GM13976 (cell line): ENCODE data around the gene OR4D1.

Experiments used
- DNase-seq: peaks from one replicate; pipeline ENCODE4 v3.0.0; 2012; ENCODE audit warnings: low spot score
- in situ Hi-C: fragments of 300-500 bp; cut with MboI; formaldehyde crosslinking; loops from one replicate; pipeline ENCODE4 v1.12.0; 2022; ENCODE audit warnings: low sequenced_read_pairs, mixed read lengths, inconsistent platforms; ENCODE audit not compliant: unreplicated experiment
- TF ChIP-seq, protein P1 (sequence below): IDR thresholded peaks from 2 replicates; pipeline ENCODE4 v1.5.1; 2012; ENCODE audit warnings: borderline replicate concordance, mild to moderate bottlenecking; ENCODE audit not compliant: insufficient read depth; ENCODE audit errors: extremely low read depth, missing control alignments, control extremely low read depth

OR4D1 gene

DNA sequence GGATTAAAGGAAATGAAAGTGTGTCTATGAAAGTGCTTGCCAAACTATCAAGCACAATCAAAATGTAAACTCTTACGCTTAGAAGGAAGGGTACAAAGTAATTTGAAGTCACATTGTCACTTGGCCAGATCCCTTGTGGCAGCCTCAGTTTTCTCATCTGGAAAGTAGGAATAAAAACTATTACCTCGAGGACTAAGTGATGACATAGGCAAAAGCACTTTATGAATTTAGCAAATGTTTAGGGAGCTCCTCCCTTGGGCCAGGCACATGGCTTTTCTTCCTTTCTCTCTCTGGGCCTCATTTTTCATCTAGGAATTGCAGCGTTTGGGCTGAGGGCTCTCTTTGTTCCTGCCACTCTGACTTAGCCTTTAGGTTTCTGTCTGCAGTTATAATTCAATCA, 36.5 kb upstream of the OR4D1 start:
- no peak for DNase-seq
- TF ChIP-seq, protein P1, sequence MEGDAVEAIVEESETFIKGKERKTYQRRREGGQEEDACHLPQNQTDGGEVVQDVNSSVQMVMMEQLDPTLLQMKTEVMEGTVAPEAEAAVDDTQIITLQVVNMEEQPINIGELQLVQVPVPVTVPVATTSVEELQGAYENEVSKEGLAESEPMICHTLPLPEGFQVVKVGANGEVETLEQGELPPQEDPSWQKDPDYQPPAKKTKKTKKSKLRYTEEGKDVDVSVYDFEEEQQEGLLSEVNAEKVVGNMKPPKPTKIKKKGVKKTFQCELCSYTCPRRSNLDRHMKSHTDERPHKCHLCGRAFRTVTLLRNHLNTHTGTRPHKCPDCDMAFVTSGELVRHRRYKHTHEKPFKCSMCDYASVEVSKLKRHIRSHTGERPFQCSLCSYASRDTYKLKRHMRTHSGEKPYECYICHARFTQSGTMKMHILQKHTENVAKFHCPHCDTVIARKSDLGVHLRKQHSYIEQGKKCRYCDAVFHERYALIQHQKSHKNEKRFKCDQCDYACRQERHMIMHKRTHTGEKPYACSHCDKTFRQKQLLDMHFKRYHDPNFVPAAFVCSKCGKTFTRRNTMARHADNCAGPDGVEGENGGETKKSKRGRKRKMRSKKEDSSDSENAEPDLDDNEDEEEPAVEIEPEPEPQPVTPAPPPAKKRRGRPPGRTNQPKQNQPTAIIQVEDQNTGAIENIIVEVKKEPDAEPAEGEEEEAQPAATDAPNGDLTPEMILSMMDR = no peak
- in situ Hi-C loops = loop anchor here (10.0 kb wide), 2 partner anchors 117 to 257 kb away; partner anchors contain the start of gene MRPS23

DNA sequence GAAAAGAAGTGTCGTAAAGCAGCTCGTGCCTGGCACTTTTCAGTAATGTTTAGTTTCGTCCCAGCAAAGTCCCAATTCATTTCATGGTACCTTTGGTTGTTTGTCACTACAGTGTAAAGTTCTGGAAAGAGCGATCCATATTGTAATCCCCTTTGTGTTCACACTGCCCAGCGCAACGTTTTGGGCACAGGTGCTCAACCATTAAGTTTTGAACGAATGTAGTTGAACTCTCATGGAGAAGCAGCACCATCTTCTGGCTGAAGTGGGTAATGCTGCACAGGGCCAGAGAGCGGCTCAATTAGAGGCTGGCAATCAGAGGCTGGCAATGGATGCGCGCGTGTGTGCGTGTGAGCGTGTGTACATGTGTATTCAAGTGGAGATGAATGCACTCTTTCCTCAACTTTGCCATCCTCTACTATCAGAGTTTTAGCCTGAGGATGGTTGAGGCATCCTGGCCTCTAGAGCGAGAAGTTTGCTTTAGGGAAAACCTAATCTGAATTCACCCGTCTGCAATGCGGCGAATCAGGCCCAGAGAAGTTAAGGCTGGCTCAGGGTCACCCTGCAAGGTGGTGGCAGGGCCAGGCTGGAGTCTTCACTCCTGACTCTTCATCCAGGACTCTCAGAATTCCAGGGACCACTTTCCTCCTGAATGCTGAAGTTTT, 35.1 kb upstream of the OR4D1 start:
- TF ChIP-seq, protein P1 = peak; percentile 89
- in situ Hi-C loops = loop anchor here (10.0 kb wide), 2 partner anchors 118 to 258 kb away; partner anchors contain the start of gene MRPS23
- DNase-seq = peak; percentile 72

DNA sequence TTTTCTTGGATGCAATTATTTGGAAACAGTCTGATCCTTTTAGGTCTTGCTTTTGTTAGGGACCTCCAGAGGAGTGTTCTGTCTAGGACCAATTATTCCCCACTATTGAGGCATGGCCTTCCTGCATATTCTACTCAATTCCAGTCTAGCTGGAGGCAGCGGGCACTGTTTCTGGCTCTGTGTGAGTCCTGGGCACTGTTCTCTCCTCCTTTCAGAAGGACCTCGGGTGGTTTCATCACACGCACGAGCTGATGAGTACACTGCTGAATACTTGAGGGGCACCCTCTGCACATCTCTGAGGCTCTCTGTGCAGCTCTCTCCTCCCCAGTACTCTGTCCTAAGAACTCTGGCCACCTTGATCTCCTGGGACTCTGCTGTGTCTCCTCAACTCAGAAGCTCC, 34.2 kb upstream of the OR4D1 start:
- TF ChIP-seq, protein P1 = no peak
- DNase-seq = no peak
- in situ Hi-C loops = loop anchor here (10.0 kb wide), 2 partner anchors 119 to 259 kb away; partner anchors contain the start of gene MRPS23

DNA sequence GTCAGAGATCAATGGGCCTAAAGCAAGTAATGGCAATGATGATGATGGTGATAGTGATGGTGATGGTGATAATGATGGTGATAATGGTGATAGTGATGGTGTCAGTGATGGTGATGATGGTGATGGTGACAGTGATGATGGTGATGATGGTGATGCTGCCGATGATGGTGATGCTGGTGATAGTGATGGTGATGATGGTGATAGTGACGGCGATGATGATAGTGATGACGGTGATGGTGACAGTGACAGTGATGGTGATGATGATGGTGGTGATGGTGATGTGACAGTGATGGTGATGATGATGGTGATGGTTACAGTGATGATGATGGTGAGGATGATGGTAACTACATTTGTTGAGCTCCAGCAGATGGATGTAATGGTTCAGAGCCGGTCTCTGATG, 30.8 kb upstream of the OR4D1 start:
- TF ChIP-seq, protein P1 = no peak
- in situ Hi-C loops = loop anchor here (10.0 kb wide), 2 partner anchors 123 to 263 kb away; partner anchors contain the start of gene MRPS23
- DNase-seq = no peak

DNA sequence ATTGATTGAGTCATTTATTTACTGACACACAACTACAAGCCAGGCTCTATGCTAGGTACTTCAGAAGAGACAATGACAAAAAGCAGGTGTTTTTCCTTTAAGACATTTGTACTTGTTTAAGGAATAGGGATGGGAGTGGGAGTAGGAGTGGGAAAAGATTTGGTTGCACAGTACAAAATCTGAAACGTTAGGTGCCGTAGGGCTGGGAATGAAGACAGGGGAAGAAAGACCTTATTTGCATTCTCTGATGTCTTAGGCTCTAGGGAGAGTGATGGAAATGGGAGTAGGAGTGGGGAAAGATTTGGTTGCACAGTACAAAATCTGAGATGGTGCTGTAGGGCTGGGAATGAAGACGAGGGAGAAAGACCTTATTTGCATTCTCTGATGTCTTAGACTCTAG, 28.7 kb upstream of the OR4D1 start:
- in situ Hi-C loops = loop anchor here (10.0 kb wide), 2 partner anchors 125 to 265 kb away; partner anchors contain the start of gene MRPS23
- TF ChIP-seq, protein P1 = no peak
- no peak for DNase-seq

DNA sequence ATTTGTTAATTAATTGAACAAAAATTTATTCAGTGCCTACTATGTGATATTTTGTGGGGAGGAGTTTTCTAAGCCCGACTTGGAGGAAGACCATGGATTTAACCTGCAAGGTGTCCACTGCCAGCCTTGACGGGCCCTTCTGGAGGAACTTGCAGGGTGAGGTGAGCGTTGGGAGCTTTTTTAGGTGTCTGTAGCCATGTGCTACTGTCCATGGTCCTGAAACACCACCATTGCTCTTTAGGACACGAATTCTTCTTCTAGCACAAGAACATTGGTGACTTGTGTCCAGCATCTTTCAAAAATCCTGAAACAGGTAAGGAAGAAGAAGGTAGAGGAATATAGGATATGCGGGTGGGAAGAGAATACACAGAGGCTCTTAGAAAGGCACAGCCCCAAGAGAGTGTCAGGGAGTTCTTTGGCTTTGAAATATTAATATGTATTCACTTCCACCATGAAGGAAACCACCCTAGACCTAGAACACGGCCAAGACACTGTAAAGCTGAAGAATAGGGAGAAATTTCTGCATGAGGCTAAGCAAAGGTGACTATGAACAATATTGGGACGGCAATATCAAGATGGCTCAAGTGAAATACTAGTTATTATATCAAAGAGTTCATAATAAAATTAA, 27.9 kb upstream of the OR4D1 start:
- DNase-seq = peak; percentile 55
- in situ Hi-C loops = no loop called here
- TF ChIP-seq, protein P1 = no peak
